K562 (cell line): ENCODE data around the gene SNIP1. TPM values are rescaled to one million over a fixed set of nuclear protein-coding genes. Genes with fewer than 3 reads are reported as not detected.

Experiments used
- ATAC-seq: fragments of 200-7000 bp; cut with Tn5 transposase; 3 replicates; pipeline ENCODE4 v1.9.1; 2020; ENCODE audit warnings: moderate library complexity
- BruUV-seq: library from RNA; stranded (reverse); fragments of 400-500 nt; replicated peaks from 2 replicates; lab custom pipeline; 2021; lab: Mats Ljungman, UMichigan
- CTCF ChIA-PET: fragments of 300-600 bp; formaldehyde crosslinking; extraction: SDS; loops from one replicate; lab custom pipeline; 2021; ENCODE audit warnings: low intra/inter-chr PET ratio; lab: Yijun Ruan, JAX
- POLR2A ChIA-PET: fragments of 300-600, 350-650 bp; sonication (Branson Sonifier 250); formaldehyde crosslinking; extraction: SDS; loops from one replicate; lab custom pipeline; 2021; ENCODE audit warnings: antibody characterized with exemption, inconsistent platforms; lab: Yijun Ruan, JAX
- DNase-seq, 4 experiments: peaks; one replicate each; pipeline versions ENCODE4 v3.0.0 to v3.0.0-alpha.2; 2011 to 2018; ENCODE audit warnings: low spot score in 3 of 4, mixed read lengths in 3 of 4; ENCODE audit errors: extremely low read depth in 1 of 4
- FAIRE-seq: peaks from 2 replicates; lab custom pipeline; 2011; peaks lifted over from hg19 to GRCh38; lab: Jason Lieb, UNC
- H2AFZ ChIP-seq: 2 replicates; pipeline ENCODE4 v1.6.0; 2011; ENCODE audit warnings: low read depth, low read length, control low read depth, inconsistent platforms
- H3K27ac ChIP-seq: fragments of 200-600 bp; 3 replicates; pipeline ENCODE4 v1.8.0; 2011; ENCODE audit warnings: low read depth, mild to moderate bottlenecking, control low read depth, inconsistent platforms, low read length, moderate library complexity, mixed read lengths; ENCODE audit errors: extremely low read depth
- H3K27me3 ChIP-seq, 2 experiments: fragments of 300-600 bp in 1 of 2; 2 replicates in 1 of 2; 3 replicates in 1 of 2; pipeline versions ENCODE4 v1.6.0 to v1.8.0; 2011; ENCODE audit warnings: inconsistent platforms in 2 of 2, low read length in 2 of 2, mild to moderate bottlenecking in 1 of 2, mixed read lengths in 1 of 2, moderate library complexity in 1 of 2; ENCODE audit not compliant: control insufficient read depth in 2 of 2, insufficient read depth in 2 of 2
- H3K36me3 ChIP-seq: fragments of 300-600 bp; 3 replicates; pipeline ENCODE4 v1.8.0; 2011; ENCODE audit warnings: mild to moderate bottlenecking, low read length, inconsistent platforms; ENCODE audit not compliant: control insufficient read depth, insufficient read depth
- H3K4me1 ChIP-seq, 2 experiments: fragments of 200-600 bp in 1 of 2; replicated peaks in 1 of 2; 2 replicates in 1 of 2; 3 replicates in 1 of 2; pipeline versions ENCODE4 v1.5.1 to v1.8.0; 2011; ENCODE audit warnings: inconsistent platforms in 2 of 2, low read length in 2 of 2, mild to moderate bottlenecking in 1 of 2, mixed read lengths in 1 of 2, moderate library complexity in 1 of 2; ENCODE audit not compliant: control insufficient read depth in 2 of 2, insufficient read depth in 2 of 2
- H3K4me2 ChIP-seq: 2 replicates; pipeline ENCODE4 v1.6.1; 2011; ENCODE audit warnings: low read length, control low read depth, inconsistent platforms, mixed read lengths; ENCODE audit not compliant: insufficient read depth
- H3K4me3 ChIP-seq: fragments of 200-600 bp; sonication (generic), shearing (Covaris generic); 2 replicates; pipeline ENCODE4 v1.5.1; 2016; ENCODE audit warnings: control low read depth, inconsistent platforms
- H3K79me2 ChIP-seq: fragments of 200-600 bp; 3 replicates; pipeline ENCODE4 v1.8.0; 2011; ENCODE audit warnings: low read length, inconsistent platforms; ENCODE audit not compliant: control insufficient read depth, insufficient read depth
- H3K9ac ChIP-seq, 2 experiments: 2 replicates each; pipeline versions ENCODE4 v1.6.0 to v1.6.1; 2011; ENCODE audit warnings: low read depth in 2 of 2, low read length in 2 of 2, control low read depth in 1 of 2, inconsistent platforms in 1 of 2, mild to moderate bottlenecking in 1 of 2, mixed read lengths in 1 of 2; ENCODE audit not compliant: insufficient read depth in 1 of 2
- H3K9me1 ChIP-seq: one replicate; pipeline ENCODE4 v1.6.0; 2011; ENCODE audit warnings: inconsistent platforms, mild to moderate bottlenecking, low read length, moderate library complexity; ENCODE audit not compliant: control insufficient read depth, insufficient read depth
- H3K9me3 ChIP-seq: replicated peaks from 2 replicates; pipeline ENCODE4 v1.5.1; 2011; ENCODE audit warnings: low read depth, low read length, inconsistent platforms; ENCODE audit not compliant: control insufficient read depth, insufficient read depth
- H4K20me1 ChIP-seq: replicated peaks from 2 replicates; pipeline ENCODE4 v1.6.1; 2011; ENCODE audit warnings: low read length, inconsistent platforms, mixed read lengths; ENCODE audit not compliant: control insufficient read depth, insufficient read depth
- ATF3 ChIP-seq, 2 experiments: fragments of 450-650 bp in 1 of 2; sonication (generic) in 1 of 2; formaldehyde crosslinking in 1 of 2; IDR thresholded peaks in 1 of 2; conservative IDR thresholded peaks in 1 of 2; 2 replicates each; pipeline versions ENCODE4 v1.6.1 to v1.8.1; 2016 to 2023; ENCODE audit warnings: mild to moderate bottlenecking in 2 of 2, moderate library complexity in 2 of 2, inconsistent platforms in 1 of 2, missing genetic modification reagents in 1 of 2
- CBX2 ChIP-seq: fragments of 200-600 bp; sonication (generic); IDR thresholded peaks from one replicate; pipeline ENCODE4 v1.6.1; 2012; ENCODE audit warnings: mild to moderate bottlenecking, low read length, inconsistent platforms; ENCODE audit not compliant: insufficient read depth, poor library complexity, severe bottlenecking
- CEBPB ChIP-seq: fragments of 450-650 bp; IDR thresholded peaks from 2 replicates; pipeline ENCODE4 v1.6.1; 2016; ENCODE audit warnings: missing genetic modification characterization, missing compliant biosample characterization
- CEBPG ChIP-seq, 3 experiments: fragments of 200-800 bp in 1 of 3; sonication (Bioruptor generic) in 1 of 3; sonication (generic) in 1 of 3; formaldehyde crosslinking in 1 of 3; IDR thresholded peaks in 2 of 3; conservative IDR thresholded peaks in 1 of 3; 2 replicates each; pipeline versions ENCODE4 v1.6.1 to v1.8.0; 2016 to 2022; ENCODE audit warnings: missing compliant biosample characterization in 2 of 3, missing genetic modification characterization in 2 of 3, mild to moderate bottlenecking in 1 of 3, missing genetic modification reagents in 1 of 3
- MCM2 ChIP-seq: fragments of 450-650 bp; IDR thresholded peaks from 2 replicates; pipeline ENCODE4 v1.6.1; 2017; ENCODE audit warnings: low read depth, mild to moderate bottlenecking
- NUFIP1 ChIP-seq: fragments of 450-650 bp; IDR thresholded peaks from 2 replicates; pipeline ENCODE4 v1.6.1; 2018; ENCODE audit not compliant: partially characterized antibody
- RBFOX2 ChIP-seq: fragments of 200-400 bp; formaldehyde crosslinking; IDR thresholded peaks from 2 replicates; pipeline ENCODE4 v1.6.1; 2017; ENCODE audit warnings: low read depth, mild to moderate bottlenecking, low read length, moderate library complexity
- ZNF3 ChIP-seq: fragments of 250-450 bp; sonication (Bioruptor Pico); IDR thresholded peaks from 2 replicates; pipeline ENCODE4 v1.5.0; 2021; ENCODE audit warnings: mild to moderate bottlenecking, moderate library complexity
- WGBS: fragments of 100-300 bp; shearing (Covaris generic); methylation state at CpG from one replicate; pipeline ENCODE4 v1.1.6; 2016; ENCODE audit warnings: low coverage, mixed read lengths; ENCODE audit not compliant: insufficient coverage; ENCODE audit errors: missing lambda C conversion rate; 5-methylcytosine and 5-hydroxymethylcytosine counted together
- in situ Hi-C: fragments of 300-500 bp; cut with MboI; formaldehyde crosslinking; loops from 4 replicates; pipeline ENCODE4 v1.15.0; 2018; ENCODE audit warnings: inconsistent platforms, mixed read lengths
- intact Hi-C: fragments of 100-400 bp; cut with micrococcal nuclease; formaldehyde crosslinking; loops from 2 replicates; pipeline ENCODE4 v1.14.2; 2022
- polyA plus RNA-seq, 8 experiments: library from polyadenylated mRNA; depleted of rRNA in 4 of 8; stranded (reverse) in 5 of 8; unstranded in 3 of 8; fragments of >200 nt; fragmentation: Nextera tagmentation in 2 of 8; fragmentation: Illumina TruSeq in 1 of 8; extraction: Ambion mirVana in 2 of 8; extraction: Trizol in 1 of 8; gene quantifications; 2 replicates each; pipeline versions ENCODE4 v1.2.1 to v1.2.3, GENCODE V29; 2011 to 2014; ENCODE audit warnings: inconsistent platforms in 1 of 8, missing spikeins in 1 of 8
- total RNA-seq, 7 experiments: library from RNA; depleted of rRNA in 6 of 7; stranded (reverse); fragments of >200 nt in 6 of 7; fragmentation: Illumina TruSeq in 2 of 7; extraction: Trizol in 2 of 7; gene quantifications; 2 replicates each; pipeline versions ENCODE4 v1.2.1 to v1.2.3, GENCODE V29; 2011 to 2021; ENCODE audit warnings: low replicate concordance in 1 of 7

Gene SNIP1
- total and polyA plus RNA-seq, 9 of the 15 experiments (the other 6 are each of a cell fraction or from before 2014, with no cell fraction given), result 2.9 to 25.9 (median 14.6) TPM

DNA sequence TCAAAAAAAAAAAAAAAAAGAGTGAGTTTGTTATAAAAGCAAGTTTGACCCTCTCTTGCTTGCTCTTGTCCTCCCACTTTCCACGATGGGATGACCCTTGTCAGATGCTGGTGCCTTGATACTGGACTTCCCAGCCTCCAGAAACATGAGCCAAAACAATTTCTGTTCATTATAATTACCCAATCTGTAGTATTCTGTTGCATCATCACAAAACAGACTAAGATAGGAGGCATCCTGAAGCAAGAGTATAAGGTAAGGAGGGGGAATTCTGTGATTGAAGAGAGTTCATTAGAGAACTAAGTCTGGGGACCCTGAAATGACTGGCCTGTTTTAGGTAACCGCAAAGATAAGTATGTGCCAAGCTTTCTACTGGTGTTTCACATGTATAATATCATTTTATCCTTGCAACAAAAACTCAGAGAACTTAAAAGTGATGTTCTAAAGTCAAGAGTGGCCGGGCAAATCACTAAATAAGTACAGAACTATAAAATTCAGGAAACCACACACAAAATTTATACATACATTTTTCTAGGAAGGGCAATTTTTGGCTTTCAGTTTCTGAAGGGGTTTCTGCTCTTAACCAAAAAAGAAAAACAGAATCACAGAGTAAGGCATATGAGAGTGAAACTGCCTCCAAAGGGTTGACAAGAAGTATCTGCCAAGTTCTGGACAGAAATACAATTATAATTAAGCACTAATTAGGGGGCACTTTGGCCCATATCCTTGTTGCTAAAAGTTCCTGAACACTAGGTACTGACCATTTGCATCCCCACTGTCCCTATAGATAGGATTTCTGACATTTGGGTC is 16.6 kb upstream of the SNIP1 start:
- no peak for DNase-seq
- Histone ChIP-seq H3K79me2 (no peaks in the 10 kb centered on the region), H3K27ac (no peak overlapping the region), H4K20me1 (no peaks in the 10 kb centered on the region), H3K36me3 (peaks cover 97% of the 10 kb centered on the region), H2AFZ (no peak overlapping the region), H3K9me1 (peaks cover 5% of the 10 kb centered on the region), H3K9me3 (no peaks in the 10 kb centered on the region), H3K9ac (no peak overlapping the region), H3K4me2 (no peak overlapping the region), H3K4me3 (no peak overlapping the region), H3K27me3 (no peaks in the 10 kb centered on the region), H3K4me1 (no peaks in the 10 kb centered on the region; a peak in 1 of 5 replicates)
- TF ChIP-seq ATF3 (IDR thresholded peaks at IDR 0.05) (peak; percentile 70), ATF3 (CRISPR knock-in tag; conservative IDR thresholded peaks at IDR 0.05) (no peak), CBX2 (no peak), ZNF3 (CRISPR knock-in tag) (no peak), CEBPG (CRISPR knock-in tag; IDR thresholded peaks at IDR 0.05) (no peak), CEBPG (tag; conservative IDR thresholded peaks at IDR 0.05 in 1 of 2, IDR thresholded peaks at IDR 0.05 in 1 of 2) (peak; percentile 47 to 72), NUFIP1 (no peak), MCM2 (no peak), RBFOX2 (0 out of 2 replicates have a peak, but pooled peaks have one; percentile 13), CEBPB (tag) (peak; percentile 38; the same call in 1 of the 2 replicates)
- WGBS, result 87% methylated on average over 3 of the region's 3 CpGs
- BruUV-seq, result no TSS peak
- no peak for FAIRE-seq
- intact Hi-C loops, result no loop called here
- CTCF ChIA-PET, result interaction anchor here (0.6 kb wide), 1 partner anchor 90 kb away, joined by 3 read pairs; no protein-coding TSS in a partner anchor
- in situ Hi-C loops, result no loop called here
- ATAC-seq, result no peak
- POLR2A ChIA-PET, result interaction anchor here (1.0 kb wide), 1 partner anchor 14 kb away, joined by 3 read pairs; no protein-coding TSS in a partner anchor
